Measurements from ENCODE around the gene ADSS1.

Gene ADSS1

DNA sequence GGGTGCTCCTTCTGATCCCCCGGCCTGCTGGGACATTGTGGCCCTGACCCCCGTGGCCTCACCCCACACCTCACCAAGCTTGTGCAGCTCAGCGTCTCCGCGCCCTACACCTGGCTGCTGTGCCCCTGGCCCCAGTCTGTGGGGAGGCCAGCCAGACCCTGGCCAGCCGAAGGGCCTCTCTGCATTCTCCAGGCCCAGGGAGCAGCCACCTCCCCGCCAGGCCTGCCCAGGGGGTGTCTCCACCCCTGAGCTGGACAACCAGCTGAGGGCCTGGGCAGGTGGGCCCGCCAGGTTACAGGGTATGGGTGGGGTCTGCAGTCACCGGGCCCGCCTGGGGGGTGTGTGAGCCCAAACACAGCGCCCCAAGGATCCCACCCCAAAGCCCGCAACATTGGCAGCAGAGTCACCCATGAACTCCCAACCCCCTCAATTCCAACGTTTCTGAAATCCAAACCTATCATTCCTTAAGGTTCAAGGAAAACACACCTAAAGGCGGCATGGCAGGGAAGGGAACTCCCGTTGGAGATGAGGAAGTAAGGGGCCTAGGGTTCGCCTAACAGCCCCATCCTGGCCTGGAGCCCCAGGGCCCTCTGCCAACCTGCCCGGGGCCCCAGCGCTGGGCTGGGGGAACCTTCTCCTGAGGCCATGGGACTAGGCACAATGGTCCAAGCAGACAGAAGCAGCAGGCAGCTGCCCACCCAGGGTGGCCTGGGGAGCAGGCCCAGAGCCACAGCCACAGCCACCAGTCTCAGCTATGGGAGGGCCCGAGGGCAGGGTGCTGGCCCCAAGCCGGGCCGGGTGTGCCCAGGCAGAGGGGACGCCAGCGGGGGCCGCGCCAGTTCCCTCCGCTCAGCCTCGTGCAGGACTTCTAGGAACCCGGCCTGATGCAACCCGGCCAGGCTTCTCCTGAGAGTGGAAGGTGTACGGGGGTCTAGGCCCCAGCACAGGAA, 63.0 kb downstream of the ADSS1 start:
- TF ChIP-seq, protein P1, sequence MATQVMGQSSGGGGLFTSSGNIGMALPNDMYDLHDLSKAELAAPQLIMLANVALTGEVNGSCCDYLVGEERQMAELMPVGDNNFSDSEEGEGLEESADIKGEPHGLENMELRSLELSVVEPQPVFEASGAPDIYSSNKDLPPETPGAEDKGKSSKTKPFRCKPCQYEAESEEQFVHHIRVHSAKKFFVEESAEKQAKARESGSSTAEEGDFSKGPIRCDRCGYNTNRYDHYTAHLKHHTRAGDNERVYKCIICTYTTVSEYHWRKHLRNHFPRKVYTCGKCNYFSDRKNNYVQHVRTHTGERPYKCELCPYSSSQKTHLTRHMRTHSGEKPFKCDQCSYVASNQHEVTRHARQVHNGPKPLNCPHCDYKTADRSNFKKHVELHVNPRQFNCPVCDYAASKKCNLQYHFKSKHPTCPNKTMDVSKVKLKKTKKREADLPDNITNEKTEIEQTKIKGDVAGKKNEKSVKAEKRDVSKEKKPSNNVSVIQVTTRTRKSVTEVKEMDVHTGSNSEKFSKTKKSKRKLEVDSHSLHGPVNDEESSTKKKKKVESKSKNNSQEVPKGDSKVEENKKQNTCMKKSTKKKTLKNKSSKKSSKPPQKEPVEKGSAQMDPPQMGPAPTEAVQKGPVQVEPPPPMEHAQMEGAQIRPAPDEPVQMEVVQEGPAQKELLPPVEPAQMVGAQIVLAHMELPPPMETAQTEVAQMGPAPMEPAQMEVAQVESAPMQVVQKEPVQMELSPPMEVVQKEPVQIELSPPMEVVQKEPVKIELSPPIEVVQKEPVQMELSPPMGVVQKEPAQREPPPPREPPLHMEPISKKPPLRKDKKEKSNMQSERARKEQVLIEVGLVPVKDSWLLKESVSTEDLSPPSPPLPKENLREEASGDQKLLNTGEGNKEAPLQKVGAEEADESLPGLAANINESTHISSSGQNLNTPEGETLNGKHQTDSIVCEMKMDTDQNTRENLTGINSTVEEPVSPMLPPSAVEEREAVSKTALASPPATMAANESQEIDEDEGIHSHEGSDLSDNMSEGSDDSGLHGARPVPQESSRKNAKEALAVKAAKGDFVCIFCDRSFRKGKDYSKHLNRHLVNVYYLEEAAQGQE (IDR thresholded peaks at IDR 0.05; ENCODE audit: insufficient read depth in 1 of 2, low read depth in 2 of 2, low read length in 2 of 2) = no peak
- no peak for TF ChIP-seq SIN3A (IDR thresholded peaks at IDR 0.05; ENCODE audit: borderline replicate concordance, insufficient read depth, low read length)
- no peak for TF ChIP-seq TAF1 (IDR thresholded peaks at IDR 0.05; ENCODE audit: borderline replicate concordance, insufficient read depth, low read length)
- TF ChIP-seq POLR2AphosphoS5 (IDR thresholded peaks at IDR 0.05; ENCODE audit: low read depth, low read length) = no peak

DNA sequence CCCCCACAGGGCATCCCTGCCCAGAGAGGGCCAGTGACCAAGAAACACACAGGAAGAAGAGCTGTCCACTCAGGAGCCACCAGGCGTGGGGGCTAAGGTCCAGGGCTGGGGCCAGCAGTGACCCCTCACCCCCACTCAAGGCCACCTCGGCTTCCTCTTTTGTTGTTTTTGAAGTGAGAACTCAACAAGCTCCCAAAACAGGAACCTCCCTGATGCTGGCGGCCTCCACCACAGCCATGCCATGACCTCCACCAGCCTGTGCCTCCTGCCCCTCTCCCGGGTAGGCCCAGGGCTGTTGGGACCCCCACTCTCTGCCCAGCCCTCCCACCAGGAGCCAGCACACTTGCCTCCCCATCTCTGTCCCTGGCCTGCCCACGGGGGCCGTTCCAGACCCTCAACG, 63.7 kb downstream of the ADSS1 start:
- TF ChIP-seq POLR2AphosphoS5 (IDR thresholded peaks at IDR 0.05; ENCODE audit: low read depth, low read length) (no peak), FOXP2 (optimal IDR thresholded peaks at IDR 0.05; ENCODE audit: borderline replicate concordance, extremely low read depth, extremely low read length, insufficient read depth) (no peak), TAF1 (IDR thresholded peaks at IDR 0.05; ENCODE audit: borderline replicate concordance, insufficient read depth, low read length) (no peak), SIN3A (IDR thresholded peaks at IDR 0.05; ENCODE audit: borderline replicate concordance, insufficient read depth, low read length) (no peak)
- TF ChIP-seq, protein P1 (IDR thresholded peaks at IDR 0.05; ENCODE audit: insufficient read depth in 1 of 2, low read depth in 2 of 2, low read length in 2 of 2) = no peak

DNA sequence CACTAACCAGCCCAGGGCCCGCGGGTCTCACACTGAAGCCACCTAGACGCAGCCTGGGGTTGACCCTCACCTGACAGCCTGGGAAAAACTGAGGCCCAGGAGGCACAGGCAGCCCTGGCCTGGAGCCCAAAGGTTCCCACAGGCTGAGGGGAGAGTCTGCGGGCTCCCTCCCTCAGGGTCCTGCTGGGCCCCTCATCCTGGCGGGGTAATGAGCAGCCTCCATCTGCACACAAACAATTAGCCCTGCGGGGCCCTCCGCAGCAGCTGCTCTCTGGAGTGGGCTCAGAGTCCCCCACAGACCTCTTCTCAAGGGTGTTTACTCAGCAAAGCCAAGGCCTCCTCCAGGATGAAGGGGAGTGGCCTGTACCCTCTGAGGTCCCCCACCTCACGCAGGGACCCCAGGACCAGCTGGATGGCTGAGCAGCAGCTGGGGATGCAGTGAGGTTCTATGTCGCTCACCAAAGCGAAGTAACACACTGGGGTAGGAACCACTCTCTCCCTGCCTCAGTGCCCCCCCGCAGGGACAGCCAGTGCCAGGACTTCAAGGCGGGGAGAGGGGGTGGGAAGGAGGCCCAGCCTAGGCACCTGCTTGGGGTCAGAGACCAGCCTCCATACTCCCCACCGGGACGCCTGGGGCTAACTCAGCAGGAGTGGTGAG, 64.3 kb downstream of the ADSS1 start:
- TF ChIP-seq FOXP2 (optimal IDR thresholded peaks at IDR 0.05; ENCODE audit: borderline replicate concordance, extremely low read depth, extremely low read length, insufficient read depth) (no peak), TAF1 (IDR thresholded peaks at IDR 0.05; ENCODE audit: borderline replicate concordance, insufficient read depth, low read length) (no peak), SIN3A (IDR thresholded peaks at IDR 0.05; ENCODE audit: borderline replicate concordance, insufficient read depth, low read length) (no peak), POLR2AphosphoS5 (IDR thresholded peaks at IDR 0.05; ENCODE audit: low read depth, low read length) (no peak)
- TF ChIP-seq, protein P1 (IDR thresholded peaks at IDR 0.05; ENCODE audit: insufficient read depth in 1 of 2, low read depth in 2 of 2, low read length in 2 of 2) = no peak

DNA sequence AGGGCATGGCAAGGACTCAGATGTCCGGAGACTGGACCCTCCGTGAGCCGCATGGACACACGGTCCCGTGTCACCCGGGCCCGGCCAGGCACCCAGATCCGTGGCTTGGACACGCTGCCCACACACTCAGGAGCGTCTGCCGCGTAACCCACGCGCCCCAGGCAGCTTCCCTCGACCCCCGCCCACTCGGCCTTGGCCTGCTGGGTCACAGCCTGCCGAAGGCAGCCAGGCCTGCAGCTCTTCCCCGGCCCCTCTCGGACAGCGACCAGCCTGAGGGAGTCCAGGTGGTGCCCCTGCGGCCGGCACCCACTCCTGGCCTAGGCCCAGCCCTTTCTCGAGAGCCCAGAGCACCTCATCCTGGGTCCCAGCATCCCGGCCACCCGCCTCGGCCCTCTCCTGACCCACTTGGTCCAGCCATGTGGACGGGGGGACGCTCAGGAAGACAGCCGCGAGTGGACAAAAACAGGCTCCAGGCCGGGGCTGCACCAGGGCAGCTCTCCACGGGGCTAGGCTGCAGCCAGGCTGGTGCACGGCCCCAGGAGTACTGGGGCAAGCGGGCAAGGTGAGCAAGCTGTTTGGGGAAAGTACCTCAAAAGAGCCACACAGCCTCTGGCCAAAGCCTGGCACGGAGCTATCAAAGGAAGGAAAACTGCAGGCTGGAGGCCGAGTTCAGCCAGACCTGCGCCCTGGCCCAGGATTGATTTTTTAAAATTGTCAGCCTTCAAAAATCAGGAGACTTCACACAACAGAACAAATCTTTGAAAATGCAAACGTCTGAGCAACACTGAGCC, 65.0 kb downstream of the ADSS1 start:
- TF ChIP-seq FOXP2 (optimal IDR thresholded peaks at IDR 0.05; ENCODE audit: borderline replicate concordance, extremely low read depth, extremely low read length, insufficient read depth) = no peak
- no peak for TF ChIP-seq SIN3A (IDR thresholded peaks at IDR 0.05; ENCODE audit: borderline replicate concordance, insufficient read depth, low read length)
- TF ChIP-seq, protein P1 (IDR thresholded peaks at IDR 0.05; ENCODE audit: insufficient read depth in 1 of 2, low read depth in 2 of 2, low read length in 2 of 2) = no peak
- TF ChIP-seq TAF1 (IDR thresholded peaks at IDR 0.05; ENCODE audit: borderline replicate concordance, insufficient read depth, low read length) = no peak
- no peak for TF ChIP-seq POLR2AphosphoS5 (IDR thresholded peaks at IDR 0.05; ENCODE audit: low read depth, low read length)
